Natural killer cell (primary cell): ENCODE data around the gene HEATR1. TPM values are rescaled to one million over a fixed set of nuclear protein-coding genes. Genes with fewer than 3 reads are reported as not detected.

Source experiments
- ATAC-seq, 3 donors: fragments of 150-1000 bp in 2 of 3; fragments of 200-7000 bp in 1 of 3; cut with Tn5 transposase; 1 replicate in 1 of 3; 2 replicates in 2 of 3; pipeline ENCODE4 v1.10.0; 2021; ENCODE audit warnings: mild to moderate bottlenecking in 2 of 3, moderate library complexity in 2 of 3
- DNase-seq, 2 donors: peaks; one replicate each; pipeline versions ENCODE4 v3.0.0 to v3.0.0-alpha.2; 2013 to 2021; ENCODE audit warnings: mixed read lengths in 1 of 2
- H3K27ac ChIP-seq: one replicate; pipeline ENCODE4 v1.5.1; 2013; ENCODE audit warnings: mild to moderate bottlenecking, low read length
- H3K27me3 ChIP-seq: one replicate; pipeline ENCODE4 v1.6.1; 2013; ENCODE audit warnings: low read length; ENCODE audit not compliant: control insufficient read depth, insufficient read depth
- H3K36me3 ChIP-seq: one replicate; pipeline ENCODE4 v1.6.1; 2013; ENCODE audit warnings: low read length; ENCODE audit not compliant: control insufficient read depth, insufficient read depth
- H3K4me1 ChIP-seq: one replicate; pipeline ENCODE4 v1.6.1; 2013; ENCODE audit warnings: low read length; ENCODE audit not compliant: control insufficient read depth, insufficient read depth
- H3K4me3 ChIP-seq: one replicate; pipeline ENCODE4 v1.5.1; 2013; ENCODE audit warnings: low read length
- H3K9me3 ChIP-seq: one replicate; pipeline ENCODE4 v1.6.1; 2013; ENCODE audit warnings: low read length; ENCODE audit not compliant: control insufficient read depth, insufficient read depth
- H3K27ac Mint-ChIP-seq, 2 donors: one replicate each; pipeline ENCODE4 v1.8.0; 2022; ENCODE audit warnings: mild to moderate bottlenecking in 2 of 2, mixed read lengths in 2 of 2, moderate library complexity in 1 of 2
- H3K27me3 Mint-ChIP-seq, 2 donors: one replicate each; pipeline ENCODE4 v1.8.0; 2022; ENCODE audit warnings: low read depth in 2 of 2, mixed read lengths in 2 of 2
- H3K36me3 Mint-ChIP-seq: one replicate; pipeline ENCODE4 v1.8.0; 2022; ENCODE audit warnings: mixed read lengths
- H3K4me1 Mint-ChIP-seq, 2 donors: one replicate each; pipeline ENCODE4 v1.8.0; 2022; ENCODE audit warnings: mixed read lengths in 2 of 2
- H3K4me3 Mint-ChIP-seq: one replicate; pipeline ENCODE4 v1.8.0; 2022; ENCODE audit warnings: mild to moderate bottlenecking, moderate library complexity, mixed read lengths
- H3K9me3 Mint-ChIP-seq, 2 donors: one replicate each; pipeline ENCODE4 v1.8.0; 2022; ENCODE audit warnings: mixed read lengths in 2 of 2
- WGBS: methylation state at CpG from one replicate; pipeline ENCODE4 v1.1.7; 2013; ENCODE audit warnings: missing lambda C conversion rate; ENCODE audit not compliant: insufficient coverage; 5-methylcytosine and 5-hydroxymethylcytosine counted together
- intact Hi-C: fragments of 100-400 bp; cut with micrococcal nuclease; formaldehyde crosslinking; loops from one replicate; pipeline ENCODE4 v1.14.2; 2022
- total RNA-seq, 4 donors: library from RNA; stranded (reverse); fragments of 120-200 nt in 1 of 4; gene quantifications; one replicate each; pipeline versions ENCODE4 v1.2.3 to v1.2.4, GENCODE V29; 2013 to 2022
- TF ChIP-seq, protein P1 (sequence below): fragments of 200-600 bp; IDR thresholded peaks from one replicate; pipeline ENCODE4 v1.8.0; 2022; ENCODE audit warnings: antibody characterized with exemption

Gene HEATR1
- total RNA-seq, 3 donors from 2014 or later (not counting 1 experiment from before 2014, with no cell fraction given) = 29.0 to 43.0 (median 35.3) TPM

DNA sequence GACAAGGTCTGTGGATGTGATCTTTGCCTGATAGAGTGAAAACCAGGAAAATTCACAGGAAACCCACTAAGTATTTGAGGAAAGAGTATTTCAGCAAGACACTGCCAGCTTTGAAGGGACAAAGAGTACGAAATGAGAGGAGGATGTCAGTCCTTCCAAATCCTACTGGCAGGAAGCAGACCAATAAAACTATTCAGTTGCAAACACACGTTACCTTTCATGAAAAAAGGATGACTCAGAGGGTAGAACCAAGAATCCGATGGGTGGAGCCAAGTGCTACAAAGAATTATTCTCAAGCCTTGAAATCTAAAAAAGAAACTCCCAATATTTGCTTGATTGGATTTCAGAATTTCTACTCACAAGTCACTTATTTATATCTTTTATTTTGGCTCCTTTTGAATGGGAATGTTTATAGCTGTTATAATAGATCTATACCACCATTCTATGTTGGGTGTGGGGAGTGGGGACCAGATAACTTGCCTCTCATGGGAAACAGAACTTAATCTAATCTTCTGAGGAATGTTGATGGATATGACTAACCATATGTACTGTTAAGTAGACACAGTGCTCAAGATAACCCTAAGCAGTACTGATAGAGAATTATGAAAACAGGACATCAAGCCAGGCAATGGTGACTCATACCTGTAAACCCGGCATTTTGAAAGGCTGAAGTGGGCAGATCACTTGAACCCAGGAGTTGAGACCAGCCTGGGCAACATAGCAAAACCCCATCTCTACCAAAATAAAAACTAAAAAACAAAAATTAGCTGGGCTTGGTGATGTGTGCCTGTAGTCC lies 19.3 kb upstream of the HEATR1 start:
- Mint-ChIP-seq H3K9me3 (peaks cover 2 to 6% of the 10 kb centered on the region in 2 donors), H3K4me1 (no peaks in the 10 kb centered on the region), H3K4me3 (no peak overlapping the region), H3K27ac (no peak overlapping the region), H3K27me3 (peaks cover 34 to 47% of the 10 kb centered on the region in 2 donors), H3K36me3 (no peaks in the 10 kb centered on the region)
- ATAC-seq = no peak
- no peaks in the 10 kb centered on the region for H3K4me1 ChIP-seq
- peaks cover 3% of the 10 kb centered on the region for H3K9me3 ChIP-seq
- no peak overlapping the region for H3K4me3 ChIP-seq
- no peak overlapping the region for H3K27ac ChIP-seq
- TF ChIP-seq, protein P1, sequence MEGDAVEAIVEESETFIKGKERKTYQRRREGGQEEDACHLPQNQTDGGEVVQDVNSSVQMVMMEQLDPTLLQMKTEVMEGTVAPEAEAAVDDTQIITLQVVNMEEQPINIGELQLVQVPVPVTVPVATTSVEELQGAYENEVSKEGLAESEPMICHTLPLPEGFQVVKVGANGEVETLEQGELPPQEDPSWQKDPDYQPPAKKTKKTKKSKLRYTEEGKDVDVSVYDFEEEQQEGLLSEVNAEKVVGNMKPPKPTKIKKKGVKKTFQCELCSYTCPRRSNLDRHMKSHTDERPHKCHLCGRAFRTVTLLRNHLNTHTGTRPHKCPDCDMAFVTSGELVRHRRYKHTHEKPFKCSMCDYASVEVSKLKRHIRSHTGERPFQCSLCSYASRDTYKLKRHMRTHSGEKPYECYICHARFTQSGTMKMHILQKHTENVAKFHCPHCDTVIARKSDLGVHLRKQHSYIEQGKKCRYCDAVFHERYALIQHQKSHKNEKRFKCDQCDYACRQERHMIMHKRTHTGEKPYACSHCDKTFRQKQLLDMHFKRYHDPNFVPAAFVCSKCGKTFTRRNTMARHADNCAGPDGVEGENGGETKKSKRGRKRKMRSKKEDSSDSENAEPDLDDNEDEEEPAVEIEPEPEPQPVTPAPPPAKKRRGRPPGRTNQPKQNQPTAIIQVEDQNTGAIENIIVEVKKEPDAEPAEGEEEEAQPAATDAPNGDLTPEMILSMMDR = no peak
- H3K36me3 ChIP-seq = no peaks in the 10 kb centered on the region
- H3K27me3 ChIP-seq = no peaks in the 10 kb centered on the region
- DNase-seq = no peak
- intact Hi-C loops = no loop called here
- 50% methylated on average over 4 of the region's 4 CpGs for WGBS

DNA sequence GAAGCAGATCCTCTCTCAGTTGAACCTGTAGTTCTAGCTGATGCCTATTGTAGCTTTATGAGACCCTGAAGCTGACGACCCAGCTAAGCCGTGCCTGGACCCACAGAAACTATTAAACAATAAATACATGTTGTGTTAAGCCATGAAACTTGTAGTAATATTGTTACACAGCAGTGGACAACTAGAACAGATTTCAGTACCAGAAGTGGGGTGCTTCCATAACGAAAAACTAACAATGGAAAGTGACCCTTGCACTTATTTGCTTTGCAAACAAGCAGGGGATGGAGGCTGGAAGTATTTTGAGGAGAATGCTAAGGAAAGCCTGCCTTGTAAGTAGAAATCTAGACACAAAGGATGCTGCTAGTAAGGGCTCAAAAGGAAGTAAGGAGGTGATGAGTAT lies 18.1 kb upstream of the HEATR1 start:
- Histone ChIP-seq H3K27me3 (no peaks in the 10 kb centered on the region), H3K27ac (no peak overlapping the region), H3K36me3 (no peaks in the 10 kb centered on the region), H3K4me3 (no peak overlapping the region), H3K9me3 (peaks cover 3% of the 10 kb centered on the region), H3K4me1 (no peaks in the 10 kb centered on the region)
- no peaks in the 10 kb centered on the region for H3K36me3 Mint-ChIP-seq
- peaks cover 29 to 38% of the 10 kb centered on the region in 2 donors for H3K27me3 Mint-ChIP-seq
- DNase-seq (no peak), ATAC-seq (no peak)
- no peak overlapping the region for H3K4me3 Mint-ChIP-seq
- no peak overlapping the region for H3K27ac Mint-ChIP-seq
- TF ChIP-seq, protein P1 = no peak
- H3K4me1 Mint-ChIP-seq = no peaks in the 10 kb centered on the region
- WGBS = 56% methylated on average over 3 of the region's 3 CpGs
- peaks cover 2 to 6% of the 10 kb centered on the region in 2 donors for H3K9me3 Mint-ChIP-seq
- intact Hi-C loops = no loop called here

DNA sequence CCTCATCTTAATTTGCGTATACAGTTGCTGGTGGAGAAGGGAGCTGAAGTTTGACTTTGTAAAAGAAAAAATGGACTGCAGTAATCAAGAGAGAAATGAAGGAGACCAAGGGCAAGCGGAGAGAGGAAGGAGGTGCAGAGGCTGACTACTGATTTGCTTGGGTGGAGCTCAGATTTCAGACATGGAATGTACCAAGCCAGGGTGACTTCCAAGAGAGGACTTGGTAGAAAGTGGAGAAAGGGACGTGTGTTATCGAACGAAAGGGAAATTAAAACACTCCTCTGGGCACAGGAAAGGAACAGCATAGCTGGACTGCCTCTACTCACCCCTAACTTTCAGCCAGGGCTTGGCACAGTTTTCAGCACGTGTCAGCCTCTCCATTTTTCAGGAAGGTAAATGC lies 15.1 kb upstream of the HEATR1 start:
- peaks cover 34 to 52% of the 10 kb centered on the region in 2 donors for H3K27me3 Mint-ChIP-seq
- Histone ChIP-seq H3K4me3 (no peak overlapping the region), H3K36me3 (no peaks in the 10 kb centered on the region), H3K27ac (no peak overlapping the region), H3K27me3 (peaks cover 5% of the 10 kb centered on the region), H3K9me3 (peaks cover 3% of the 10 kb centered on the region), H3K4me1 (no peaks in the 10 kb centered on the region)
- no peak overlapping the region for H3K4me3 Mint-ChIP-seq
- ATAC-seq = no peak
- H3K9me3 Mint-ChIP-seq = peaks cover 2 to 6% of the 10 kb centered on the region in 2 donors
- H3K36me3 Mint-ChIP-seq = no peaks in the 10 kb centered on the region
- TF ChIP-seq, protein P1 = no peak
- H3K4me1 Mint-ChIP-seq = no peaks in the 10 kb centered on the region
- WGBS = 69% methylated on average over 3 of the region's 6 CpGs
- intact Hi-C loops = no loop called here
- H3K27ac Mint-ChIP-seq = no peak overlapping the region
- DNase-seq = no peak
